HCT116 (cell line): ENCODE measurements around the gene NAGA. TPM values are rescaled to one million over a fixed set of nuclear protein-coding genes. Genes with fewer than 3 reads are reported as not detected.

ENCODE experiments used
- ATAC-seq: fragments of 200-7000 bp; cut with Tn5 transposase; 2 replicates; pipeline ENCODE4 v1.9.1; 2020; ENCODE audit warnings: mild to moderate bottlenecking, moderate library complexity
- BruUV-seq: library from RNA; stranded (reverse); fragments of 400-500 nt; replicated peaks from 2 replicates; lab custom pipeline; 2021; lab: Mats Ljungman, UMichigan
- CTCF ChIA-PET: fragments of 300-600 bp; sonication (Branson Sonifier 250); formaldehyde crosslinking; loops from one replicate; lab custom pipeline; 2021; ENCODE audit warnings: antibody characterized with exemption; lab: Charles Lee
- POLR2A ChIA-PET: fragments of 300-600, 350-600 bp; sonication (Branson Sonifier 250); formaldehyde crosslinking; loops from one replicate; lab custom pipeline; 2021; ENCODE audit warnings: antibody characterized with exemption; lab: Charles Lee
- RAD21 ChIA-PET, 2 experiments: fragments of 300-600 bp; sonication (Branson Sonifier 250); formaldehyde crosslinking; loops; one replicate each; lab custom pipeline; 2023; ENCODE audit warnings: low total read pairs in 2 of 2; ENCODE audit not compliant: uncharacterized antibody in 2 of 2, unreplicated experiment in 2 of 2, low non-redundant PET in 1 of 2; lab: Charles Lee
- DNase-seq: peaks from one replicate; pipeline ENCODE4 v3.0.0-alpha.2; 2010; ENCODE audit warnings: low read depth, low spot score
- H2AFZ ChIP-seq: fragments of 200-600 bp; shearing (Covaris generic), sonication (generic); 2 replicates; pipeline ENCODE4 v1.6.1; 2017; ENCODE audit warnings: low read depth, mixed run types, mixed read lengths, antibody characterized with exemption, low read length; ENCODE audit not compliant: poor library complexity, severe bottlenecking
- H3K27ac ChIP-seq: 2 replicates; pipeline ENCODE4 v1.5.1; 2012; ENCODE audit warnings: low read depth, low read length
- H3K27me3 ChIP-seq: fragments of 200-600 bp; sonication (generic); 2 replicates; pipeline ENCODE4 v1.6.1; 2016; ENCODE audit warnings: mixed run types, low read length, mixed read lengths; ENCODE audit not compliant: insufficient read depth
- H3K36me3 ChIP-seq, 2 experiments: fragments of 200-500 bp in 1 of 2; fragments of 200-600 bp in 1 of 2; sonication (Bioruptor generic) in 1 of 2; sonication (generic) in 1 of 2; 2 replicates each; pipeline versions ENCODE4 v1.5.1 to v1.6.1; 2014 to 2016; ENCODE audit warnings: low read length in 2 of 2, inconsistent platforms in 1 of 2, mixed read lengths in 1 of 2, mixed run types in 1 of 2; ENCODE audit not compliant: insufficient read depth in 2 of 2, control insufficient read depth in 1 of 2
- H3K4me1 ChIP-seq, 2 experiments: fragments of 200-600 bp in 1 of 2; sonication (generic) in 1 of 2; 2 replicates each; pipeline versions ENCODE4 v1.5.1 to v1.6.1; 2012 to 2017; ENCODE audit warnings: low read length in 2 of 2, inconsistent platforms in 1 of 2, mild to moderate bottlenecking in 1 of 2, mixed read lengths in 1 of 2, mixed run types in 1 of 2, moderate library complexity in 1 of 2; ENCODE audit not compliant: insufficient read depth in 2 of 2, control insufficient read depth in 1 of 2
- H3K4me2 ChIP-seq: fragments of 200-600 bp; sonication (generic); 2 replicates; pipeline ENCODE4 v1.6.1; 2017; ENCODE audit warnings: mixed run types, low read length, mixed read lengths
- H3K4me3 ChIP-seq, 2 experiments: fragments of 200-600 bp in 1 of 2; sonication (generic) in 1 of 2; replicated peaks in 1 of 2; 2 replicates each; pipeline ENCODE4 v1.5.1; 2011 to 2016; ENCODE audit warnings: low read length in 2 of 2, control low read depth in 1 of 2, low read depth in 1 of 2, mild to moderate bottlenecking in 1 of 2, mixed read lengths in 1 of 2, mixed run types in 1 of 2
- H3K79me2 ChIP-seq: fragments of 200-600 bp; sonication (generic); 2 replicates; pipeline ENCODE4 v1.6.1; 2017; ENCODE audit warnings: mild to moderate bottlenecking, mixed run types, low read length, moderate library complexity, mixed read lengths; ENCODE audit not compliant: insufficient read depth
- H3K9ac ChIP-seq: fragments of 200-600 bp; sonication (generic); 2 replicates; pipeline ENCODE4 v1.6.1; 2016; ENCODE audit warnings: low read length, mixed read lengths
- H3K9me2 ChIP-seq: fragments of 200-600 bp; sonication (generic), shearing (Covaris generic); 2 replicates; pipeline ENCODE4 v1.6.1; 2017; ENCODE audit warnings: mixed run types, mild to moderate bottlenecking, moderate library complexity; ENCODE audit not compliant: insufficient read depth
- H3K9me3 ChIP-seq, 2 experiments: fragments of 200-500 bp in 1 of 2; fragments of 200-600 bp in 1 of 2; sonication (Bioruptor generic) in 1 of 2; sonication (generic) in 1 of 2; 2 replicates each; pipeline ENCODE4 v1.6.1; 2014 to 2017; ENCODE audit warnings: low read length in 2 of 2, mixed read lengths in 2 of 2, inconsistent platforms in 1 of 2, low read depth in 1 of 2, mild to moderate bottlenecking in 1 of 2, mixed run types in 1 of 2, moderate library complexity in 1 of 2; ENCODE audit not compliant: control insufficient read depth in 1 of 2, insufficient read depth in 1 of 2
- H4K20me1 ChIP-seq: fragments of 200-600 bp; sonication (generic), shearing (Covaris generic); 2 replicates; pipeline ENCODE4 v1.6.1; 2017; ENCODE audit warnings: mixed run types, mild to moderate bottlenecking, moderate library complexity; ENCODE audit not compliant: insufficient read depth
- CEBPB ChIP-seq: IDR thresholded peaks from 2 replicates; pipeline ENCODE4 v1.6.1; 2012; ENCODE audit warnings: low read depth
- EZH2 ChIP-seq: fragments of 200-600 bp; sonication (generic); IDR thresholded peaks from 2 replicates; pipeline ENCODE4 v1.6.1; 2017; ENCODE audit warnings: antibody characterized with exemption, mixed run types
- SP1 ChIP-seq: IDR thresholded peaks from 2 replicates; pipeline ENCODE4 v1.6.1; 2012; ENCODE audit warnings: low read depth
- ZFX ChIP-seq: fragments of 450-650 bp; IDR thresholded peaks from 2 replicates; pipeline ENCODE4 v1.6.1; 2017
- intact Hi-C: fragments of 100-400 bp; cut with micrococcal nuclease; formaldehyde crosslinking; loops from 2 replicates; pipeline ENCODE4 v1.10.0; 2022
- total RNA-seq: library from RNA; stranded (reverse); gene quantifications from one replicate; pipeline ENCODE4 v1.2.1, GENCODE V29; 2021; ENCODE audit not compliant: unreplicated experiment
- TF ChIP-seq, protein P1 (sequence below): IDR thresholded peaks from 2 replicates; pipeline ENCODE4 v1.6.1; 2012
- TF ChIP-seq, protein P2 (sequence below): IDR thresholded peaks from 2 replicates; pipeline ENCODE4 v1.6.1; 2012; ENCODE audit warnings: low read depth

The NAGA gene
- total RNA-seq, 1 experiment from 2014 or later = 21.2 TPM

DNA sequence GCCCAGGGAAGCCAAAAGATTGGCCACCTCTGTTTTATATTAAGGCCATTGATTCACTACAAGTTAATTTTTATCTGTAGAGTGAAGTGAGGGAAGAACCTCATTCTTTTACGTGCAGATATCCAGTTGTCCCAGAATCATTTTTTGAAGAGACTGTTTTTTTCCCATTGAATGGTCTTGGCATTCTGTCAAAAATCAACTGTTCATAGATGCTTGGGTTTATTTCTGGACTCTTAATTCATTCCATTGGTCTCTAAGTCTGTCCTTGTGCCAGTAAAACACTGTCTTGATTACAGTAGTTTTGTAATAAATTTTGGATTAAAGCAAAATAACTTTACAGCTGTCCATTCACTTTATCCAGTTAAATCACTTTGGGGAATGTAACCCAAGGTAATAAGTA, 45.2 kb downstream of the NAGA start:
- ChIA-PET POLR2A (no interaction called here), RAD21 (no interaction called here), CTCF (no interaction called here)
- BruUV-seq = no TSS peak
- TF ChIP-seq ZFX (no peak), EZH2 (no peak), CEBPB (no peak), SP1 (no peak)
- TF ChIP-seq, protein P1, sequence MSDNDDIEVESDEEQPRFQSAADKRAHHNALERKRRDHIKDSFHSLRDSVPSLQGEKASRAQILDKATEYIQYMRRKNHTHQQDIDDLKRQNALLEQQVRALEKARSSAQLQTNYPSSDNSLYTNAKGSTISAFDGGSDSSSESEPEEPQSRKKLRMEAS = no peak
- TF ChIP-seq, protein P2, sequence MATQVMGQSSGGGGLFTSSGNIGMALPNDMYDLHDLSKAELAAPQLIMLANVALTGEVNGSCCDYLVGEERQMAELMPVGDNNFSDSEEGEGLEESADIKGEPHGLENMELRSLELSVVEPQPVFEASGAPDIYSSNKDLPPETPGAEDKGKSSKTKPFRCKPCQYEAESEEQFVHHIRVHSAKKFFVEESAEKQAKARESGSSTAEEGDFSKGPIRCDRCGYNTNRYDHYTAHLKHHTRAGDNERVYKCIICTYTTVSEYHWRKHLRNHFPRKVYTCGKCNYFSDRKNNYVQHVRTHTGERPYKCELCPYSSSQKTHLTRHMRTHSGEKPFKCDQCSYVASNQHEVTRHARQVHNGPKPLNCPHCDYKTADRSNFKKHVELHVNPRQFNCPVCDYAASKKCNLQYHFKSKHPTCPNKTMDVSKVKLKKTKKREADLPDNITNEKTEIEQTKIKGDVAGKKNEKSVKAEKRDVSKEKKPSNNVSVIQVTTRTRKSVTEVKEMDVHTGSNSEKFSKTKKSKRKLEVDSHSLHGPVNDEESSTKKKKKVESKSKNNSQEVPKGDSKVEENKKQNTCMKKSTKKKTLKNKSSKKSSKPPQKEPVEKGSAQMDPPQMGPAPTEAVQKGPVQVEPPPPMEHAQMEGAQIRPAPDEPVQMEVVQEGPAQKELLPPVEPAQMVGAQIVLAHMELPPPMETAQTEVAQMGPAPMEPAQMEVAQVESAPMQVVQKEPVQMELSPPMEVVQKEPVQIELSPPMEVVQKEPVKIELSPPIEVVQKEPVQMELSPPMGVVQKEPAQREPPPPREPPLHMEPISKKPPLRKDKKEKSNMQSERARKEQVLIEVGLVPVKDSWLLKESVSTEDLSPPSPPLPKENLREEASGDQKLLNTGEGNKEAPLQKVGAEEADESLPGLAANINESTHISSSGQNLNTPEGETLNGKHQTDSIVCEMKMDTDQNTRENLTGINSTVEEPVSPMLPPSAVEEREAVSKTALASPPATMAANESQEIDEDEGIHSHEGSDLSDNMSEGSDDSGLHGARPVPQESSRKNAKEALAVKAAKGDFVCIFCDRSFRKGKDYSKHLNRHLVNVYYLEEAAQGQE = no peak
- Histone ChIP-seq H3K9ac (no peak overlapping the region), H2AFZ (no peak overlapping the region), H3K4me2 (no peak overlapping the region), H3K9me3 (no peaks in the 10 kb centered on the region), H4K20me1 (no peaks in the 10 kb centered on the region), H3K4me3 (no peak overlapping the region), H3K79me2 (no peaks in the 10 kb centered on the region), H3K36me3 (no peaks in the 10 kb centered on the region), H3K27me3 (no peaks in the 10 kb centered on the region), H3K9me2 (no peaks in the 10 kb centered on the region), H3K4me1 (peaks cover 4 to 13% of the 10 kb centered on the region in 2 experiments; a peak in 3 of 4 replicates), H3K27ac (no peak overlapping the region)
- intact Hi-C loops = no loop called here
- ATAC-seq (no peak), DNase-seq (no peak)
